ENCODE measurements around the gene CCNT1. TPM values are rescaled to one million over a fixed set of nuclear protein-coding genes. Genes with fewer than 3 reads are reported as not detected.

Gene CCNT1
- total and polyA plus RNA-seq, 2 of the 13 experiments (the other 11 are each of a cell fraction or from before 2014, with no cell fraction given): 18.0 to 28.2 TPM

DNA sequence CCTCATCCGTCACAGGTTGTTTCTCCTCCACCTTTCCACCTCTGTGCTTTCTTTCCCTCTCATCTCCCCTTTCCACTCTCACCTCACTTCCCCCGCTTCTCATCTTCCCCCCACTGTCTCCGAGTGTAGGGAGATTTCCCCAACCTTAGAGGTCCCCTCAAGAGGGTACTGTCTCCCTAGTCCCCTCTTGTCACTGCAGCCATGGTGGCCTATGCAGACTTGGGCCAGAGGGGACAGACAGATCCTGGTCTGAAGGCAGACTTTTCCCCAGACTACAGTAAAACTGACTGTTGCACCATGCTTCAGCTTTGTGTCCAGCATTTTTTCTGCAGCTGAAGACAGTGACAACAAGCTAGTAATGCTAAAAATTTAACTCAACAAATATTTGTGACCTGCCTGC lies 75.7 kb downstream of the CCNT1 start:
- DNase-seq (ENCODE audit: low spot score) (no peak), FAIRE-seq (no peak), ATAC-seq (peak; percentile 31; the same call in 1 of the 3 replicates)
- intact Hi-C loops (cut with micrococcal nuclease; ENCODE audit: unreplicated experiment): no loop called here
- no TSS peak for BruUV-seq (replicated peaks)
- Histone ChIP-seq H2AFZ (ENCODE audit: low read length) (no peak overlapping the region), H3K27ac (ENCODE audit: extremely low read length, insufficient read depth, low read length) (no peak overlapping the region), H3K9me3 (ENCODE audit: low read length) (no peaks in the 10 kb centered on the region), H3K9ac (ENCODE audit: insufficient read depth, low read depth, low read length) (no peak overlapping the region), H3K4me3 (replicated peaks in 1 of 3; ENCODE audit: insufficient read depth in 1 of 3, low read depth in 2 of 3, low read length in 3 of 3) (no peak overlapping the region), H4K20me1 (ENCODE audit: insufficient read depth, low read length) (no peaks in the 10 kb centered on the region), H3K79me2 (ENCODE audit: insufficient read depth, low read length) (no peaks in the 10 kb centered on the region), H3K4me2 (ENCODE audit: low read depth, low read length) (no peak overlapping the region), H3K27me3 (ENCODE audit: control insufficient read depth in 1 of 2, insufficient read depth in 2 of 2, low read length in 2 of 2) (no peaks in the 10 kb centered on the region), H3K36me3 (replicated peaks in 1 of 2; ENCODE audit: control insufficient read depth in 1 of 2, insufficient read depth in 2 of 2, low read length in 2 of 2) (no peaks in the 10 kb centered on the region), H3K4me1 (ENCODE audit: insufficient read depth, low read length) (no peaks in the 10 kb centered on the region)
- in situ Hi-C loops (cut with HindIII; ENCODE audit: extremely low pct_ligation_motif_present, low pct_unique_long_range_greater_than_20kb): no loop called here
- 47% methylated on average over 3 of the region's 3 CpGs for WGBS (ENCODE audit: low lambda C conversion rate)
- TF ChIP-seq POLR2AphosphoS2 (IDR thresholded peaks at IDR 0.05; ENCODE audit: low read depth, low read length) (no peak), RFX5 (IDR thresholded peaks at IDR 0.05; ENCODE audit: low read depth, low read length) (no peak), GPN1 (CRISPR knock-in tag; IDR thresholded peaks at IDR 0.05; ENCODE audit: borderline replicate concordance) (no peak), NR3C1 (CRISPR knock-in tag; IDR thresholded peaks at IDR 0.05) (no peak), ZNF367 (CRISPR knock-in tag; IDR thresholded peaks at IDR 0.05; ENCODE audit: borderline replicate concordance) (no peak), CHD4 (IDR thresholded peaks at IDR 0.05; ENCODE audit: borderline replicate concordance, low read length) (no peak), CBX1 (IDR thresholded peaks at IDR 0.05; ENCODE audit: low read depth) (no peak), SNAI1 (CRISPR knock-in tag; IDR thresholded peaks at IDR 0.05; ENCODE audit: borderline replicate concordance) (no peak), MTF2 (CRISPR knock-in tag; IDR thresholded peaks at IDR 0.05; ENCODE audit: borderline replicate concordance) (no peak), HHEX (CRISPR knock-in tag; IDR thresholded peaks at IDR 0.05) (no peak), ZNF772 (CRISPR knock-in tag; IDR thresholded peaks at IDR 0.05) (no peak), KDM5A (IDR thresholded peaks at IDR 0.05; ENCODE audit: borderline replicate concordance, low read length) (no peak), JUN (CRISPR knock-in tag; IDR thresholded peaks at IDR 0.05) (no peak)
- TF ChIP-seq, protein P1, sequence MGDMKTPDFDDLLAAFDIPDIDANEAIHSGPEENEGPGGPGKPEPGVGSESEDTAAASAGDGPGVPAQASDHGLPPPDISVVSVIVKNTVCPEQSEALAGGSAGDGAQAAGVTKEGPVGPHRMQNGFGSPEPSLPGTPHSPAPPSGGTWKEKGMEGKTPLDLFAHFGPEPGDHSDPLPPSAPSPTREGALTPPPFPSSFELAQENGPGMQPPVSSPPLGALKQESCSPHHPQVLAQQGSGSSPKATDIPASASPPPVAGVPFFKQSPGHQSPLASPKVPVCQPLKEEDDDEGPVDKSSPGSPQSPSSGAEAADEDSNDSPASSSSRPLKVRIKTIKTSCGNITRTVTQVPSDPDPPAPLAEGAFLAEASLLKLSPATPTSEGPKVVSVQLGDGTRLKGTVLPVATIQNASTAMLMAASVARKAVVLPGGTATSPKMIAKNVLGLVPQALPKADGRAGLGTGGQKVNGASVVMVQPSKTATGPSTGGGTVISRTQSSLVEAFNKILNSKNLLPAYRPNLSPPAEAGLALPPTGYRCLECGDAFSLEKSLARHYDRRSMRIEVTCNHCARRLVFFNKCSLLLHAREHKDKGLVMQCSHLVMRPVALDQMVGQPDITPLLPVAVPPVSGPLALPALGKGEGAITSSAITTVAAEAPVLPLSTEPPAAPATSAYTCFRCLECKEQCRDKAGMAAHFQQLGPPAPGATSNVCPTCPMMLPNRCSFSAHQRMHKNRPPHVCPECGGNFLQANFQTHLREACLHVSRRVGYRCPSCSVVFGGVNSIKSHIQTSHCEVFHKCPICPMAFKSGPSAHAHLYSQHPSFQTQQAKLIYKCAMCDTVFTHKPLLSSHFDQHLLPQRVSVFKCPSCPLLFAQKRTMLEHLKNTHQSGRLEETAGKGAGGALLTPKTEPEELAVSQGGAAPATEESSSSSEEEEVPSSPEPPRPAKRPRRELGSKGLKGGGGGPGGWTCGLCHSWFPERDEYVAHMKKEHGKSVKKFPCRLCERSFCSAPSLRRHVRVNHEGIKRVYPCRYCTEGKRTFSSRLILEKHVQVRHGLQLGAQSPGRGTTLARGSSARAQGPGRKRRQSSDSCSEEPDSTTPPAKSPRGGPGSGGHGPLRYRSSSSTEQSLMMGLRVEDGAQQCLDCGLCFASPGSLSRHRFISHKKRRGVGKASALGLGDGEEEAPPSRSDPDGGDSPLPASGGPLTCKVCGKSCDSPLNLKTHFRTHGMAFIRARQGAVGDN (CRISPR knock-in tag; IDR thresholded peaks at IDR 0.05): no peak
- CTCF ChIA-PET (ENCODE audit: low intra/inter-chr PET ratio, low total read pairs): no interaction called here
- POLR2A ChIA-PET: no interaction called here
